GM12878 (cell line): ENCODE data around the gene TRMT10C. TPM values are rescaled to one million over a fixed set of nuclear protein-coding genes. Genes with fewer than 3 reads are reported as not detected.

ENCODE experiments used
- JUND ChIP-seq: IDR thresholded peaks from 2 replicates; pipeline ENCODE4 v1.6.1; 2012; ENCODE audit warnings: low read depth, mild to moderate bottlenecking, low read length, improper control_type of control experiment, moderate library complexity
- RUNX3 ChIP-seq: IDR thresholded peaks from 2 replicates; pipeline ENCODE4 v1.6.1; 2012; ENCODE audit warnings: low read length, inconsistent platforms
- TAF1 ChIP-seq: IDR thresholded peaks from 2 replicates; pipeline ENCODE4 v1.6.1; 2011; ENCODE audit warnings: mild to moderate bottlenecking, low read depth, low read length, borderline replicate concordance
- ZNF24 ChIP-seq: fragments of 450-650 bp; IDR thresholded peaks from 2 replicates; pipeline ENCODE4 v1.6.1; 2017; ENCODE audit warnings: antibody characterized with exemption, mild to moderate bottlenecking
- ZNF274 ChIP-seq: IDR thresholded peaks from one replicate; pipeline ENCODE4 v1.8.0; 2011; ENCODE audit not compliant: insufficient read length, insufficient read depth
- polyA plus RNA-seq, 11 experiments: library from polyadenylated mRNA; depleted of rRNA in 4 of 11; unstranded in 6 of 11; stranded (reverse) in 5 of 11; fragments of >200 nt; fragmentation: Nextera tagmentation in 4 of 11; fragmentation: Illumina TruSeq in 1 of 11; extraction: Ambion mirVana in 4 of 11; extraction: Trizol in 1 of 11; gene quantifications; 1 replicate in 1 of 11; 2 replicates in 10 of 11; pipeline versions ENCODE4 v1.2.1 to v1.2.3, GENCODE V29; 2011 to 2016; ENCODE audit warnings: inconsistent platforms in 2 of 11, missing spikeins in 2 of 11, low read depth in 1 of 11
- total RNA-seq, 4 experiments: library from RNA; depleted of rRNA in 3 of 4; stranded (reverse); fragments of >200 nt in 3 of 4; fragmentation: Illumina TruSeq in 1 of 4; extraction: Trizol in 1 of 4; gene quantifications; 2 replicates each; pipeline versions ENCODE4 v1.2.1 to v1.2.3, GENCODE V29; 2013 to 2021
- TF ChIP-seq, protein P1 (sequence below): fragments of 150-350 bp; IDR thresholded peaks from 2 replicates; pipeline ENCODE4 v1.6.1; 2016; ENCODE audit warnings: low read depth, low read length
- TF ChIP-seq, protein P2 (sequence below): fragments of 450-650 bp; formaldehyde crosslinking; IDR thresholded peaks from 2 replicates; pipeline ENCODE4 v1.5.0; 2022; ENCODE audit warnings: mild to moderate bottlenecking, missing genetic modification characterization
- TF ChIP-seq, protein P3 (sequence below): IDR thresholded peaks from 2 replicates; pipeline ENCODE4 v1.6.1; 2011; ENCODE audit warnings: mild to moderate bottlenecking, low read depth, low read length, moderate library complexity; ENCODE audit not compliant: insufficient replicate concordance
- TF ChIP-seq, protein P4 (sequence below): fragments of 450-650 bp; IDR thresholded peaks from 2 replicates; pipeline ENCODE4 v1.6.1; 2017; ENCODE audit warnings: mild to moderate bottlenecking
- TF ChIP-seq, protein P5 (sequence below): IDR thresholded peaks from 2 replicates; pipeline ENCODE4 v1.6.1; 2012; ENCODE audit warnings: improper control_type of control experiment, low read depth, low read length; ENCODE audit not compliant: insufficient replicate concordance
- TF ChIP-seq, protein P6 (sequence below): IDR thresholded peaks from 2 replicates; pipeline ENCODE4 v1.6.1; 2012; ENCODE audit warnings: low read depth, low read length, improper control_type of control experiment

The TRMT10C gene
- total and polyA plus RNA-seq, 10 of the 15 experiments (the other 5 are each of a cell fraction or from before 2014, with no cell fraction given) = 33.0 to 82.1 (median 47.1) TPM

DNA sequence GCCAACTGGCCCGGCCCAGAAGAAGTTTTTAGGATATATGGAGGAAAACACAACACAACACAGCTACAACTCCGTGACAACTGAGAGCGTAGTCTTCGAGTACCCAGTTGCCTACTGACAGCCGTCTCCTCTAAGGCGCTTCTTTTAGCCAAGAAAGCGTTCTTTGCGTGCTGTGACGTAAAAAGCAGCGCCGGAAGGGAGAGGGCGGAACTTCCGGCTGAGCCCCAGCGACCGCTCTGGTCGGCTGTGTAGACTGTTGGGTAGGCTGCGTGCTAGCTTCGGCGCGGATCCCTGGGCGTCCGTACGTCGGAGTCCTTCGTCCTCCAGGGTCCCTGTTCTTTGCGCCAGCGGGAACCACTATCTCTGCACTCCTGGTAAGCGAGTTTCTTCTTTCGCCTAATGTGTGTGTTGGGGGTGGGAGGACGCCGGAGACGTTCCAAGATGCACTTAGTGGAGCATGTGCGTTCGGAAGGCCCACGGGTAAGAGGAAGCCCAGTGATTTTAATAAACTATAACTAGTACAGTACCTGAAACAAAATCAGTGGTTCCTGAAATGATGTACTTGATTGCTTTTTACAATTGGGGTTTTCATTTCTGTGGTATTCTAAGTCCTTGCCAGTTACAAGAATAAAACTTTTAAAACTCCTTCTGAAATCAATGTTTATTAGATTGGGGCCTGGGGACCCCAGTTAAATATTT is at the start of gene TRMT10C (continued):
- TF ChIP-seq ZNF274 (no peak), ZNF24 (no peak), RUNX3 (peak; percentile 58), JUND (no peak), TAF1 (peak; percentile 87)
- TF ChIP-seq, protein P1, sequence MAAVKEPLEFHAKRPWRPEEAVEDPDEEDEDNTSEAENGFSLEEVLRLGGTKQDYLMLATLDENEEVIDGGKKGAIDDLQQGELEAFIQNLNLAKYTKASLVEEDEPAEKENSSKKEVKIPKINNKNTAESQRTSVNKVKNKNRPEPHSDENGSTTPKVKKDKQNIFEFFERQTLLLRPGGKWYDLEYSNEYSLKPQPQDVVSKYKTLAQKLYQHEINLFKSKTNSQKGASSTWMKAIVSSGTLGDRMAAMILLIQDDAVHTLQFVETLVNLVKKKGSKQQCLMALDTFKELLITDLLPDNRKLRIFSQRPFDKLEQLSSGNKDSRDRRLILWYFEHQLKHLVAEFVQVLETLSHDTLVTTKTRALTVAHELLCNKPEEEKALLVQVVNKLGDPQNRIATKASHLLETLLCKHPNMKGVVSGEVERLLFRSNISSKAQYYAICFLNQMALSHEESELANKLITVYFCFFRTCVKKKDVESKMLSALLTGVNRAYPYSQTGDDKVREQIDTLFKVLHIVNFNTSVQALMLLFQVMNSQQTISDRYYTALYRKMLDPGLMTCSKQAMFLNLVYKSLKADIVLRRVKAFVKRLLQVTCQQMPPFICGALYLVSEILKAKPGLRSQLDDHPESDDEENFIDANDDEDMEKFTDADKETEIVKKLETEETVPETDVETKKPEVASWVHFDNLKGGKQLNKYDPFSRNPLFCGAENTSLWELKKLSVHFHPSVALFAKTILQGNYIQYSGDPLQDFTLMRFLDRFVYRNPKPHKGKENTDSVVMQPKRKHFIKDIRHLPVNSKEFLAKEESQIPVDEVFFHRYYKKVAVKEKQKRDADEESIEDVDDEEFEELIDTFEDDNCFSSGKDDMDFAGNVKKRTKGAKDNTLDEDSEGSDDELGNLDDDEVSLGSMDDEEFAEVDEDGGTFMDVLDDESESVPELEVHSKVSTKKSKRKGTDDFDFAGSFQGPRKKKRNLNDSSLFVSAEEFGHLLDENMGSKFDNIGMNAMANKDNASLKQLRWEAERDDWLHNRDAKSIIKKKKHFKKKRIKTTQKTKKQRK = peak; percentile 62; the same call in 1 of the 2 replicates
- TF ChIP-seq, protein P2, sequence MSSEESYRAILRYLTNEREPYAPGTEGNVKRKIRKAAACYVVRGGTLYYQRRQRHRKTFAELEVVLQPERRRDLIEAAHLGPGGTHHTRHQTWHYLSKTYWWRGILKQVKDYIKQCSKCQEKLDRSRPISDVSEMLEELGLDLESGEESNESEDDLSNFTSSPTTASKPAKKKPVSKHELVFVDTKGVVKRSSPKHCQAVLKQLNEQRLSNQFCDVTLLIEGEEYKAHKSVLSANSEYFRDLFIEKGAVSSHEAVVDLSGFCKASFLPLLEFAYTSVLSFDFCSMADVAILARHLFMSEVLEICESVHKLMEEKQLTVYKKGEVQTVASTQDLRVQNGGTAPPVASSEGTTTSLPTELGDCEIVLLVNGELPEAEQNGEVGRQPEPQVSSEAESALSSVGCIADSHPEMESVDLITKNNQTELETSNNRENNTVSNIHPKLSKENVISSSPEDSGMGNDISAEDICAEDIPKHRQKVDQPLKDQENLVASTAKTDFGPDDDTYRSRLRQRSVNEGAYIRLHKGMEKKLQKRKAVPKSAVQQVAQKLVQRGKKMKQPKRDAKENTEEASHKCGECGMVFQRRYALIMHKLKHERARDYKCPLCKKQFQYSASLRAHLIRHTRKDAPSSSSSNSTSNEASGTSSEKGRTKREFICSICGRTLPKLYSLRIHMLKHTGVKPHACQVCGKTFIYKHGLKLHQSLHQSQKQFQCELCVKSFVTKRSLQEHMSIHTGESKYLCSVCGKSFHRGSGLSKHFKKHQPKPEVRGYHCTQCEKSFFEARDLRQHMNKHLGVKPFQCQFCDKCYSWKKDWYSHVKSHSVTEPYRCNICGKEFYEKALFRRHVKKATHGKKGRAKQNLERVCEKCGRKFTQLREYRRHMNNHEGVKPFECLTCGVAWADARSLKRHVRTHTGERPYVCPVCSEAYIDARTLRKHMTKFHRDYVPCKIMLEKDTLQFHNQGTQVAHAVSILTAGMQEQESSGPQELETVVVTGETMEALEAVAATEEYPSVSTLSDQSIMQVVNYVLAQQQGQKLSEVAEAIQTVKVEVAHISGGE = no peak
- TF ChIP-seq, protein P3, sequence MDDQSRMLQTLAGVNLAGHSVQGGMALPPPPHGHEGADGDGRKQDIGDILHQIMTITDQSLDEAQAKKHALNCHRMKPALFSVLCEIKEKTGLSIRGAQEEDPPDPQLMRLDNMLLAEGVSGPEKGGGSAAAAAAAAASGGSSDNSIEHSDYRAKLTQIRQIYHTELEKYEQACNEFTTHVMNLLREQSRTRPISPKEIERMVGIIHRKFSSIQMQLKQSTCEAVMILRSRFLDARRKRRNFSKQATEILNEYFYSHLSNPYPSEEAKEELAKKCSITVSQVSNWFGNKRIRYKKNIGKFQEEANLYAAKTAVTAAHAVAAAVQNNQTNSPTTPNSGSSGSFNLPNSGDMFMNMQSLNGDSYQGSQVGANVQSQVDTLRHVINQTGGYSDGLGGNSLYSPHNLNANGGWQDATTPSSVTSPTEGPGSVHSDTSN = peak; percentile 38
- TF ChIP-seq, protein P4, sequence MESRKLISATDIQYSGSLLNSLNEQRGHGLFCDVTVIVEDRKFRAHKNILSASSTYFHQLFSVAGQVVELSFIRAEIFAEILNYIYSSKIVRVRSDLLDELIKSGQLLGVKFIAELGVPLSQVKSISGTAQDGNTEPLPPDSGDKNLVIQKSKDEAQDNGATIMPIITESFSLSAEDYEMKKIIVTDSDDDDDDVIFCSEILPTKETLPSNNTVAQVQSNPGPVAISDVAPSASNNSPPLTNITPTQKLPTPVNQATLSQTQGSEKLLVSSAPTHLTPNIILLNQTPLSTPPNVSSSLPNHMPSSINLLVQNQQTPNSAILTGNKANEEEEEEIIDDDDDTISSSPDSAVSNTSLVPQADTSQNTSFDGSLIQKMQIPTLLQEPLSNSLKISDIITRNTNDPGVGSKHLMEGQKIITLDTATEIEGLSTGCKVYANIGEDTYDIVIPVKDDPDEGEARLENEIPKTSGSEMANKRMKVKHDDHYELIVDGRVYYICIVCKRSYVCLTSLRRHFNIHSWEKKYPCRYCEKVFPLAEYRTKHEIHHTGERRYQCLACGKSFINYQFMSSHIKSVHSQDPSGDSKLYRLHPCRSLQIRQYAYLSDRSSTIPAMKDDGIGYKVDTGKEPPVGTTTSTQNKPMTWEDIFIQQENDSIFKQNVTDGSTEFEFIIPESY = no peak
- TF ChIP-seq, protein P5, sequence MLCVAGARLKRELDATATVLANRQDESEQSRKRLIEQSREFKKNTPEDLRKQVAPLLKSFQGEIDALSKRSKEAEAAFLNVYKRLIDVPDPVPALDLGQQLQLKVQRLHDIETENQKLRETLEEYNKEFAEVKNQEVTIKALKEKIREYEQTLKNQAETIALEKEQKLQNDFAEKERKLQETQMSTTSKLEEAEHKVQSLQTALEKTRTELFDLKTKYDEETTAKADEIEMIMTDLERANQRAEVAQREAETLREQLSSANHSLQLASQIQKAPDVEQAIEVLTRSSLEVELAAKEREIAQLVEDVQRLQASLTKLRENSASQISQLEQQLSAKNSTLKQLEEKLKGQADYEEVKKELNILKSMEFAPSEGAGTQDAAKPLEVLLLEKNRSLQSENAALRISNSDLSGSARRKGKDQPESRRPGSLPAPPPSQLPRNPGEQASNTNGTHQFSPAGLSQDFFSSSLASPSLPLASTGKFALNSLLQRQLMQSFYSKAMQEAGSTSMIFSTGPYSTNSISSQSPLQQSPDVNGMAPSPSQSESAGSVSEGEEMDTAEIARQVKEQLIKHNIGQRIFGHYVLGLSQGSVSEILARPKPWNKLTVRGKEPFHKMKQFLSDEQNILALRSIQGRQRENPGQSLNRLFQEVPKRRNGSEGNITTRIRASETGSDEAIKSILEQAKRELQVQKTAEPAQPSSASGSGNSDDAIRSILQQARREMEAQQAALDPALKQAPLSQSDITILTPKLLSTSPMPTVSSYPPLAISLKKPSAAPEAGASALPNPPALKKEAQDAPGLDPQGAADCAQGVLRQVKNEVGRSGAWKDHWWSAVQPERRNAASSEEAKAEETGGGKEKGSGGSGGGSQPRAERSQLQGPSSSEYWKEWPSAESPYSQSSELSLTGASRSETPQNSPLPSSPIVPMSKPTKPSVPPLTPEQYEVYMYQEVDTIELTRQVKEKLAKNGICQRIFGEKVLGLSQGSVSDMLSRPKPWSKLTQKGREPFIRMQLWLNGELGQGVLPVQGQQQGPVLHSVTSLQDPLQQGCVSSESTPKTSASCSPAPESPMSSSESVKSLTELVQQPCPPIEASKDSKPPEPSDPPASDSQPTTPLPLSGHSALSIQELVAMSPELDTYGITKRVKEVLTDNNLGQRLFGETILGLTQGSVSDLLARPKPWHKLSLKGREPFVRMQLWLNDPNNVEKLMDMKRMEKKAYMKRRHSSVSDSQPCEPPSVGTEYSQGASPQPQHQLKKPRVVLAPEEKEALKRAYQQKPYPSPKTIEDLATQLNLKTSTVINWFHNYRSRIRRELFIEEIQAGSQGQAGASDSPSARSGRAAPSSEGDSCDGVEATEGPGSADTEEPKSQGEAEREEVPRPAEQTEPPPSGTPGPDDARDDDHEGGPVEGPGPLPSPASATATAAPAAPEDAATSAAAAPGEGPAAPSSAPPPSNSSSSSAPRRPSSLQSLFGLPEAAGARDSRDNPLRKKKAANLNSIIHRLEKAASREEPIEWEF = no peak
- TF ChIP-seq, protein P6, sequence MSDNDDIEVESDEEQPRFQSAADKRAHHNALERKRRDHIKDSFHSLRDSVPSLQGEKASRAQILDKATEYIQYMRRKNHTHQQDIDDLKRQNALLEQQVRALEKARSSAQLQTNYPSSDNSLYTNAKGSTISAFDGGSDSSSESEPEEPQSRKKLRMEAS = peak; percentile 70; the same call in 1 of the 2 replicates
